ENCODE results near the gene TAGLN3.

TAGLN3 gene

DNA sequence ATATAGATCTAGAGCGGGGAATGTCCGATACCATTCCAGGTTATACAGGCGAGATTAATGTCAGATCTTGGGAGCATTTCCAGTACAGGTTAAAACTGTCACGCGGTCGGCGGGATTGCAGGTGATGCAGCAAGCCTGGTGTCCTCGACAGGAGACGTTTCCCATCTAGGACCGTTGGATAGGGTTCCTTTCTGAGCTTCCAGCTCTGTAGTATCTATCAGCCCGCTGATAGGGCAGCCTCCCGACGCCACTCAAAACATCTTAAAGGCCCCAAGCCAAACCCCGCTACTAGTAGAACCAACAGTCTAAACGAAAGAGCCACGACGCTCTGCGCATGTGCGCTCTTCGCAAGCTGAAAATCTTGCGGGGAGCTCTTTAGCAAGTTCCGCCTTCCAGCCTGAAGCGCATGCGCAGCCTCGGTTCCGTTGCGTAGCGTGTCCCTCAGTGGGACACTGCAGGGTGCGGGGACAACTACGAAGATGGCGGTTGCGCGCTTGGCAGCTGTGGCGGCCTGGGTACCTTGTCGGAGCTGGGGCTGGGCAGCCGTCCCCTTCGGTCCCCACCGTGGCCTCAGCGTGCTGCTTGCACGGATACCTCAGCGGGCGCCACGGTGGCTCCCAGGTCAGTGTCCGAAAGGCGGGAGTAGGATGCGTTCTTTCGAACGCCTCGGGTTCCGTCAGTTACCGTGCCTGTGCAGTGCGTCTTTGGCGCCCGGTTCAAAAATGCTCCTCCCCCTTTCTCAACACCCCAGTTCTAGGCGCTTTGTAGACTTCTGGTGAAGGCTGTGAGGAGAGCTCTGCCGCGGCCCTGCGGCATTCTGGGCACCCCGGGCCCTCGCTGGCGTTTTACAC, 19.9 kb upstream of the TAGLN3 start, which contains the start of gene ABHD10:
Gene ABHD10 (plus strand): TSS at position 444 of the 851 bp plus-strand sequence. CDS start 36 bp downstream, at position 480.
- DNase-seq = peak; percentile 93

- DNase-seq = peak; percentile 9
Observed at GRCh38 chr3:111979434-111980038, 19.2 kb upstream of the TAGLN3 start.

DNA sequence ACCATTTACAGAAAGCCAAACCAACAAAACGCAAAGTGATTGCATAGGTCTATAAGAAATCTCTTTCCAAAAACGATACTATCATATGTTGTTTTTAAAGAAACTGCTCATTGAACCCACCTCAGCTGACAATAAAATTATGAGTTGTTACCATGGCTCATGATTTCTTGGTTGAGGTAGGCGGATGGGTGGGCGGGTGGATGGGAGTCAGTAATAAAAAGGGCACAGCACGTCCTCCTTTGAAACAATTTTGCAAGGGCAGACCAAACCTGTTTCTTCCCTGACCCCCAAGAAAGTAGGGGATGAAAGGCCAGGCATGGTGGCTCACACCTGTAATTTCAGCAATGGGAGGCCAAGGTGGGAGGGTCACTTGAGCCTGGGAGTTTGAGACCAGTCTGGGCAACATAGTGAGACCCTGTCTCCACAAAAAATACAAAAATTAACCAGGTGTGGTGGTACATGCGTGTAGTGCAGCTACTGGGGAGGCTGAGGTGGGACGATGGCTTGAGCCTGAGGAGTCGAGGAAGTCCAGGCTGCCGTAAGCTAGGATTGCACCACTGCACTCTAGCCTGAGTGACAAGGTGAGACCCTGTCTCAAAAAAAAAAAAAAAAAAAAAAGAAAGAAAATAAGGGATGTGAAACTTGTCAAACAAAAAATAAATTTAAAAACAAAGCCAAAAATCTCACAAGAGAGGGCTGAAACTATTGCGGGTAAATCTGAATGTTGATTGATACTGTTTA, 17.8 kb upstream of the TAGLN3 start:
- DNase-seq = no peak

- no peak for DNase-seq
Observed at GRCh38 chr3:111981457-111981763, 17.3 kb upstream of the TAGLN3 start.

GRCh38 chr3:111984636-111985298, 14.0 kb upstream of the TAGLN3 start:
- DNase-seq = no peak

DNA sequence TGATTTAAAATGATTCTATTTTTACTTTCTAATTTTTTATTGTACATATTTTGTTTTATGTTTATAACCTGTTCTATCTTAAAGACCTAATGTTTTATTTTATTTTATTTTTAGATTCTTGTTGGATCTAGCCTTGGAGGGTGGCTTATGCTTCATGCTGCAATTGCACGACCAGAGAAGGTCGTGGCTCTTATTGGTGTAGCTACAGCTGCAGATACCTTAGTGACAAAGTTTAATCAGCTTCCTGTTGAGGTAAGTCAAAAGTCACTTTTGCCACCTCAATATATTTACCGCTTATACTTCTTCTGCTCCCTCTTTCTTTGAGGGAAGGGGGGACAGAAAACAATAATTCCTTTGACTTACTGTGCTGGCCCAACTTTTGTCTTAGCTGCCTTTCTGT, 11.9 kb upstream of the TAGLN3 start:
- DNase-seq = no peak

- peak; percentile 60 for DNase-seq
Observed at GRCh38 chr3:111989061-111989678, 9.6 kb upstream of the TAGLN3 start.

DNA sequence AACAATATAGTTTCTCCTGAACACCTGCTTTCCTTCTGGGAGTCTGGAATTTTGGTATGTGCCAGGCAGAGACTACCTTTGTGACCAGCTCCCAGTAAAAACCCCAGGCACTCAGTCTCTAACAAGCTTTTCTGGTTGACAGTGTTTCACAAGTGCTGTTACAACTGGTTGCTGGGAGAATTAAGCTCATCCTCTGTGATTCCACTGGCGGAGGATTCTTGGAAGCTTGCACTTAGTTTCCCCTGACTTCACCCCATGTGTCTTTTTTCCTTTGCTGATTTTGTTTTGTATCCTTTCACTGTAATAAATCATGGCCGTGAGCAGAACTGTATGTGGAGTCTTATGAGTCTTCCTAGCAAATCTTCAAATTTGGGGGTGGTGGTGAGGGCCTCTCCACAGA, 5.7 kb upstream of the TAGLN3 start:
- no peak for DNase-seq

- no peak for DNase-seq
Observed at GRCh38 chr3:111999484-112000324, 982 bp downstream of the TAGLN3 start.

- no peak for DNase-seq
Observed at GRCh38 chr3:112000367-112000771, 1.6 kb downstream of the TAGLN3 start.

DNA sequence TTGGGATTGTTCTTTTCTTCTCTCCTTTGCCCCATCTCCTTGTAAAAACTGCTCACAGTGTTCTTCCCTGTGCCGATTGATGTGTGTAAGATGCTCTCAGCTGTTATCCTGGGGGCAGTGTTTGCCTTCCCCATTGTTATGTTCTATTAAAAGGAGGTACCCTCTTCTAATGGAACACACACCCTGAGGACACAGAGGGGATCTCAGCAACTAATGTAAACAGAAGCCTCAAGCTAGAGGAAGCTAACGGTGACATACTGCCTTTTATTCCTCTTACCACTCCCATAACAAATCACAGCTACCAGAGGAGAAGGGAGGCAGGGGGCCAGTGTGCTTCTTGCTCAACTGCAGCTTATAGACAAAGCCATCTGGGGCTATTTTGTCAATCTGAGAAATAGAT, 2.2 kb downstream of the TAGLN3 start:
- DNase-seq = no peak

DNA sequence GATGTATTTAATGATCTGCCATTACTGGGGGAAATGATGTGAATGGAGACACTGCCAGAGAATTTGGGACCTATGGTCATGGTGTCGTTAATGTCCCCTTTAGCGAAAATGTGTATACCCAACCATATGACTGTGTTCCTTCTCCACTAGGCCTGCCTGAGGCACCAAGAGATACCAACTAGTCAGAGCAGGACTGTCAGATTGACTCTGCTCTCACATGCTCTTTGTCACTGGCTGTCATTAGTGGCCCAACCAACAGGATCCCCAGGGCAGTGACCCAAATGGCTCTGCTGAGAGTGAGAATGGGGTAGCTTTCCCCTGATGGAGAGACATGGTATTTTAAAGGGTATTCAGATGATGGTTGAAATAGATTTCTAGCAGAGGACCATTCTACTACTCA, 2.8 kb downstream of the TAGLN3 start:
- DNase-seq = no peak

GRCh38 chr3:112002096-112002971, 3.6 kb downstream of the TAGLN3 start:
- no peak for DNase-seq

DNA sequence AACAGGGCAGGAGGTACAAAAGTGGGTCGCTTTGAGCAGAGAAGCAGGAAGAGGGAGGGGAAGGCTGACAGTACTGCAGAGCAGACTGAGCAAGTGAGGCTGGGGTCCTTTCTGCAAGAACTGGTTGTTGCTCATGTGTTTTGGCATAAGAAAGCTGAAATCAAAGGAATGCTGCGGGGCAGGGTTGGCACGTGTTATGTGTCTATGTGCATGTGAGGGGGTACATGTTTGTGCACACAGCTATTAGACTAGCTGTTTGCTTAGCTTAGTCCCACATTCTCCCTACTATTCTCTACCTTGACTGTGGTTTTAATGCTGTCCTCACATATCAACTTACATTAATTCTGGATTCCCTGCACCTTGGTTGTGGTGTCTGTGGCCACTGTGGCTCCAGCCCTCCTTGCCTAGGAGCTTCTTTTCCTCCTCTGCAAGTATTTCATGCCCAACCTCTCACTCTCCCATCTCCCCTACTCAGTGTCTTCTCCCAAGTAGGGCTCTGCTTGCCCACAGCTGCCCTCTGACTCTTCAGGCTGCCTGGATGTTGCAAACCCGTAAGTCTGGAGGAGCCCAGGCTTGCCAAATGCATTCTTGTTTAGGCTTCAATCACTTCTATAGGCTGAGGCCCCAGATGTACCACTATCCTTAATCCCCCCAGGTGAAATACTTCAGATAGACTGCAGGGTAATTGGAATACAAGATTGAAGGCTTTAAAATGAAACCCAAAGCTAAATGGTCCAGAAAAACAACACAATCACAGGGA, 4.8 kb downstream of the TAGLN3 start:
- DNase-seq = no peak

DNA sequence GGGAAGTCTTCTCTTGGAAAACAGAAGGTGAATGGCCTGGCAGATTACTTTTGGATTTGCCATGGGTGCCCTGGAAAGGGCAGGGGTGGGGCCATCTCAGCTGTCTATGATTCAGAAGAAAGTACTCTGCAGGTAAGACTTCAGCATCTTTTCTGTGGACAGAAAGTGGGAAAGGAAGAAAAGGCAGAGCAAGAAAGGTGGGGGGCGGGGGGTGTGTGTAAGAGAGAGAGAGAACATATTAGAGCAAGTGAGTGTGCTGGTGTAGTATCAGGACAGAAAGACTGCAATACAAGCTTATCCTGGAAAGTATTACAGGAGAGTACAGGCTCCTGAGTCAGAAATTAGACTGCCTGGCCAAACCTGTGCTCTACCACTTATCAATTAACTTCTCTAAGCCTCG, 5.5 kb downstream of the TAGLN3 start:
- no peak for DNase-seq

DNA sequence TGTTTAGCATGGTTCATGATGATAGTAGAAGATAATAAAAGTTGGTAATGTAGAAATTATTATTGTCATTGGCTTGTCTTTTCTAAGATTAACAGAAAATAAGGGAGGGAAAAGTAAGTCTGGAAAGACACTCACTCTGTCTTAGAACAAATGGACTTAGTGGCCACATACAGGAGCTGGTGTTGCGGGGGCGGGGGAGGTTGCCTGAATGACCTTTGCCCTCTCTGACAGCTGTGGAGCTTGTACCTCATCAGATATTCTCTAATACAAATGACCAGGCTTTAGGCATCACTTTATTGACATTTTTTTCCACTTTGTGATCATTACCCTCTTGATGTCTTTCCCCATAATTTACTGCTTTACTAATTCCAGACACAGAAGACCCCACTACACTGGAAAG, 5.9 kb downstream of the TAGLN3 start:
- DNase-seq = no peak

DNA sequence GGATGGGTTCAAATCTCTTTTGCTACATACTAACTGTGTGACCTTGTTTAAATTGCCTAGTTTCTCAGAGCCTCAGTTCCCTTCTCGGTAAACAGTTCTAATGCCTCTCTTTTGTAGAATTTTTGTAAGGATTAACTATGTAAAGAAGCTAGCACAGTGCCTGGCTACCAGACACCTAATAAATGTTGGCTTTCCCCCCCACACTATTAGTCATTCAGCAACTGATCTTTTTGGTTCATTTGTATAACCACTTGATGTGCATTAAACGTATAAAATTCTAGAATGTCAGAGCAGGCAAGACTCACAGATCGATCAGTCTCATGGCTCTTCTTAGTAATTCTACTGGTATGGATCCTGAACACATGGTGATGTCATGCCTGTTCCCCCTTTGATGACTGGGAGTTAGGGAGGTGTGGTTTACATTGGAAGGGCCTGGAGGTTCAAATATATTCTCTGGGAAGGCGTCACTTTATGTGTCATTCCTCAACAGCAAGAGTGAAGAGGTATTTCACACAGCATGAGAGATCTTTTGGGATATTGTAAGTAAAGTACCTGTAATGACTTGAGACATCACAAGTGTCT, 6.5 kb downstream of the TAGLN3 start:
- DNase-seq = no peak

- no peak for DNase-seq
Observed at GRCh38 chr3:112007633-112008032, 8.9 kb downstream of the TAGLN3 start.

DNA sequence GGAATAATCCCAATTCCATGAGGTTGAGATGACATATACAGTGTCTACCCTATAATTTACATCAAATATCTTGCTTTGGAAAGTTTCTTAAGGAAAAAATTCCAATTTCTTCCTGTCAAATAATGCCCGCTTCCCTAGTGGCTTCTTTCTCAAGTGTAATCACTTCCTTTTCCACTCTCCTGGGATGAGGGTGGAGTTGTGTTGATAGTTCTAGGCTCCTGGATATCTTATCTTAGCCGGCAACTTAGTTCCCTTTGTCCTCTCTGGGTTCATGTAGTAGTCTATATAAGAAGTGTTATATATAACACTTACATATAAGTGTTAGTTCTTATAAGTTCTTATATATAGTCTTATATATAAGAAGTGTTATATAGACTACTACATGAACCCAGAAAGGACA, 10.9 kb downstream of the TAGLN3 start:
- no peak for DNase-seq

GRCh38 chr3:112010636-112011035, 11.9 kb downstream of the TAGLN3 start:
- peak; percentile 97 for DNase-seq

Measured in DMS 273 treated with DMSO at 0.1 percent for 48 hours (cell line).